Hepatocyte (in vitro differentiated cells): ENCODE results near the gene MACROH2A1. TPM values are rescaled to one million over a fixed set of nuclear protein-coding genes. Genes with fewer than 3 reads are reported as not detected.
A peak's percentile ranks its signal among the peaks of the same experiment; 100 is the strongest.

Experiments
- DNase-seq: peaks from one replicate; pipeline ENCODE4 v3.0.0-alpha.2; 2016; ENCODE audit warnings: low spot score
- H2AFZ ChIP-seq: fragments of 200-600 bp; sonication (generic); 2 replicates; pipeline ENCODE4 v1.6.0; 2016; ENCODE audit warnings: antibody characterized with exemption, mild to moderate bottlenecking
- H3K27ac ChIP-seq: fragments of 200-600 bp; sonication (generic); 2 replicates; pipeline ENCODE4 v1.5.1; 2016; ENCODE audit warnings: mild to moderate bottlenecking
- H3K27me3 ChIP-seq: fragments of 200-600 bp; sonication (generic); 2 replicates; pipeline ENCODE4 v1.6.1; 2016
- H3K36me3 ChIP-seq: fragments of 200-600 bp; sonication (generic); replicated peaks from 2 replicates; pipeline ENCODE4 v1.5.1; 2016; ENCODE audit warnings: low read depth; ENCODE audit not compliant: insufficient read depth
- H3K4me1 ChIP-seq: fragments of 200-600 bp; sonication (generic); 2 replicates; pipeline ENCODE4 v1.5.1; 2016; ENCODE audit warnings: mild to moderate bottlenecking, moderate library complexity; ENCODE audit not compliant: insufficient read depth
- H3K4me2 ChIP-seq: fragments of 200-600 bp; sonication (generic); 2 replicates; pipeline ENCODE4 v1.6.0; 2016
- H3K4me3 ChIP-seq: fragments of 200-600 bp; sonication (generic); 2 replicates; pipeline ENCODE4 v1.5.1; 2016; ENCODE audit warnings: mild to moderate bottlenecking
- H3K79me2 ChIP-seq: fragments of 200-600 bp; sonication (generic); 2 replicates; pipeline ENCODE4 v1.6.0; 2017; ENCODE audit warnings: mild to moderate bottlenecking
- H3K9me2 ChIP-seq: fragments of 200-600 bp; sonication (generic); replicated peaks from 2 replicates; pipeline ENCODE4 v1.6.0; 2017; ENCODE audit warnings: mild to moderate bottlenecking; ENCODE audit not compliant: insufficient read depth
- H3K9me3 ChIP-seq: fragments of 200-600 bp; sonication (generic); 2 replicates; pipeline ENCODE4 v1.5.1; 2016; ENCODE audit warnings: low read depth, mild to moderate bottlenecking
- H4K20me1 ChIP-seq: fragments of 200-600 bp; sonication (generic); 2 replicates; pipeline ENCODE4 v1.6.0; 2016; ENCODE audit warnings: mild to moderate bottlenecking; ENCODE audit not compliant: insufficient read depth, poor library complexity, severe bottlenecking
- CTCF ChIP-seq: fragments of 200-600 bp; sonication (generic); IDR thresholded peaks from 2 replicates; pipeline ENCODE4 v1.5.1; 2016; ENCODE audit warnings: antibody characterized with exemption, mild to moderate bottlenecking; ENCODE audit not compliant: poor library complexity
- EZH2 ChIP-seq: fragments of 200-600 bp; sonication (generic); IDR thresholded peaks from 2 replicates; pipeline ENCODE4 v1.6.1; 2016; ENCODE audit warnings: antibody characterized with exemption, mild to moderate bottlenecking, borderline replicate concordance
- EZH2phosphoT487 ChIP-seq: fragments of 200-600 bp; sonication (generic); IDR thresholded peaks from one replicate; pipeline ENCODE4 v1.6.1; 2018; ENCODE audit warnings: antibody characterized with exemption, mild to moderate bottlenecking, low read depth, moderate library complexity; ENCODE audit not compliant: unreplicated experiment, severe bottlenecking
- whole genome bisulfite sequencing: methylation state at CpG from one replicate; pipeline ENCODE4 v1.1.6; 2016; ENCODE audit warnings: low lambda C conversion rate; ENCODE audit errors: missing lambda C conversion rate; 5-methylcytosine and 5-hydroxymethylcytosine counted together
- polyA plus RNA-seq: library from polyadenylated mRNA; unstranded; fragments of >200 nt; fragmentation: Nextera tagmentation; extraction: Ambion mirVana; gene quantifications from 2 replicates; pipeline ENCODE4 v1.2.1, GENCODE V29; 2016
- total RNA-seq: library from RNA; depleted of rRNA; stranded (reverse); fragments of >200 nt; gene quantifications from 2 replicates; pipeline ENCODE4 v1.2.3, GENCODE V29; 2014

MACROH2A1 gene
- total and polyA plus RNA-seq, 2 experiments from 2014 or later = 198 to 304 TPM

- peak overlapping the region; percentile 84 for H3K27ac ChIP-seq
- no peak for TF ChIP-seq EZH2
- TF ChIP-seq CTCF = no peak
- no peak for TF ChIP-seq EZH2phosphoT487
- H3K4me1 ChIP-seq = peaks cover 56% of the 10 kb centered on the region
- H4K20me1 ChIP-seq = no peaks in the 10 kb centered on the region
- no peaks in the 10 kb centered on the region for H3K79me2 ChIP-seq
- no peak overlapping the region for H3K4me3 ChIP-seq
- no peak overlapping the region for H2AFZ ChIP-seq
- H3K4me2 ChIP-seq = no peak overlapping the region
- no peaks in the 10 kb centered on the region for H3K27me3 ChIP-seq
- WGBS = 59% methylated on average over 13 of the region's 13 CpGs
- peak; percentile 72 for DNase-seq
- no peaks in the 10 kb centered on the region for H3K9me2 ChIP-seq
- H3K9me3 ChIP-seq = no peaks in the 10 kb centered on the region
- H3K36me3 ChIP-seq = no peaks in the 10 kb centered on the region
These were observed 38.9 kb upstream of the MACROH2A1 start for GRCh38 chr5:135437796-135438560.

DNA sequence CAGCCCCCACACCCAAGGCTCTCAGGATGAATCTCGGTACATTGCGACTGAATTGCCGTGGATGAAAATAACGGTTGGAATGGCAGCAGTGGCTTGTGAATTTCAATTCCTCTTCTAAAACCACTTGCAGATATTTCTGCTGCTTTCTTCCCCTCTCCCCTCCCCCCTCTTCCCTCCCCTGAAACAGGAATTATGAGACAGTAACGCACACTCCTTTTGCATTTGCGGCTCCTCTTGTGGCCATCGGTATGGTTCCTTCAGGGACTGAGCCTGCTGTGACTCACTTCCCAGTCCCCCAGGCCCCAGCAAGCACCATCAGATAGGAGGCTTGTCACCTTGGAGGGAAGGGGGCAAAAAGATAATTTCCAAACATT lies 38.4 kb upstream of the MACROH2A1 start:
- WGBS = 57% methylated on average over 7 of the region's 7 CpGs

DNA sequence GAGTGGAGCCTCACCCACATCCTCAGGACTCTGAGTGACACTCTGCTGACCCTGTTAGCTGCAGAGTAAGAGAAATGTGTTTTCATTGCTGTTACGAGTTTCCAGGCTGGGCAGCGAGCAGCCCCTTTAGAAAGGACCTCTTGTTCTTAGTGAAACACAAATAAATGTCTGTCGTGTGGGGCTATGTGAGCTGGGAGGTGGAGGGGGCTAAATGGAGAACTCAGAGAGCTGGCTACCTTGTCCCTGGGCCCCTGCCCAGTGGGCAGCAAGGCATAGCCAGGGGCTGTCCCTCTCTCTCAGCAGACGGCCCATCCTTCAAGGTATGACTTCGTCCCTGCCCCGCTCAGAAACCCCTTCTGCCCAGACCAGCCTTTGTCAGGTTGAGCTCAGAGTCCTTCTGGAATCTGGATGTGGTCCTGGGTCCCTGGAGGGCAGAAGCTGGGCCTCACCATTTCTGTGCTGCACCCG lies 38.0 kb upstream of the MACROH2A1 start:
- Histone ChIP-seq H3K9me2 (no peaks in the 10 kb centered on the region), H3K4me2 (no peak overlapping the region), H3K27ac (peak overlapping the region; percentile 84), H2AFZ (no peak overlapping the region), H3K79me2 (no peaks in the 10 kb centered on the region), H3K27me3 (no peaks in the 10 kb centered on the region), H4K20me1 (no peaks in the 10 kb centered on the region), H3K4me3 (no peak overlapping the region), H3K36me3 (no peaks in the 10 kb centered on the region), H3K4me1 (peaks cover 51% of the 10 kb centered on the region), H3K9me3 (no peaks in the 10 kb centered on the region)
- no peak for TF ChIP-seq CTCF
- TF ChIP-seq EZH2phosphoT487 = no peak
- 66% methylated on average over 7 of the region's 7 CpGs for WGBS
- no peak for DNase-seq

More for the DNA sequence above, 38.4 kb upstream of the MACROH2A1 start:
- H4K20me1 ChIP-seq = no peaks in the 10 kb centered on the region
- no peak for DNase-seq
- H3K4me1 ChIP-seq = peaks cover 53% of the 10 kb centered on the region
- peak overlapping the region; percentile 84 for H3K27ac ChIP-seq
- TF ChIP-seq CTCF (no peak), EZH2phosphoT487 (no peak), EZH2 (no peak)
- no peak overlapping the region for H3K4me2 ChIP-seq
- no peaks in the 10 kb centered on the region for H3K36me3 ChIP-seq
- no peak overlapping the region for H2AFZ ChIP-seq
- no peaks in the 10 kb centered on the region for H3K9me2 ChIP-seq
- H3K9me3 ChIP-seq = no peaks in the 10 kb centered on the region
- no peaks in the 10 kb centered on the region for H3K27me3 ChIP-seq
- no peak overlapping the region for H3K4me3 ChIP-seq
- H3K79me2 ChIP-seq = no peaks in the 10 kb centered on the region
